ENCODE data around the gene TP73. TPM values are rescaled to one million over a fixed set of nuclear protein-coding genes. Genes with fewer than 3 reads are reported as not detected.

Gene TP73
- total and polyA plus RNA-seq, 4 experiments from 2014 or later = 0.15 to 0.17 TPM; not detected in 2

GRCh38 chr1:3759164-3759563 is 106.8 kb downstream of the TP73 start:
- H3K36me3 Mint-ChIP-seq = no peaks in the 10 kb centered on the region
- ChIA-PET CTCF (ENCODE audit: partially characterized antibody) (no interaction called here), POLR2A (ENCODE audit: partially characterized antibody) (no interaction called here)
- Histone ChIP-seq H3K9me3 (ENCODE audit: control insufficient read depth in 1 of 2, low read length in 2 of 2) (no peaks in the 10 kb centered on the region), H3K27ac (ENCODE audit: low read depth, low read length) (no peak overlapping the region), H3K4me3 (ENCODE audit: low read length in 2 of 2) (no peak overlapping the region), H3K4me1 (ENCODE audit: insufficient read depth, low read length) (no peaks in the 10 kb centered on the region), H3K36me3 (ENCODE audit: insufficient read depth, low read length) (no peaks in the 10 kb centered on the region), H3K27me3 (ENCODE audit: insufficient read depth, low read length) (no peaks in the 10 kb centered on the region)
- no peak overlapping the region for H3K27ac Mint-ChIP-seq
- no peaks in the 10 kb centered on the region for H3K4me1 Mint-ChIP-seq
- H3K9me3 Mint-ChIP-seq = peaks cover 0 to 3% (median 0%) of the 10 kb centered on the region in 8 donors
- no peak for DNase-seq
- peaks cover 12 to 17% of the 10 kb centered on the region in 2 donors for H3K27me3 Mint-ChIP-seq
- intact Hi-C loops (cut with micrococcal nuclease) = no loop called here
- no peak overlapping the region for H3K4me3 Mint-ChIP-seq

- no peak overlapping the region for H3K27ac Mint-ChIP-seq
- no peaks in the 10 kb centered on the region for H3K36me3 Mint-ChIP-seq
- H3K4me3 Mint-ChIP-seq = no peak overlapping the region
- intact Hi-C loops (cut with micrococcal nuclease) = no loop called here
- no peak for DNase-seq
- no peak overlapping the region for H3K4me3 ChIP-seq (ENCODE audit: low read length in 2 of 2)
- H3K27me3 Mint-ChIP-seq = peaks cover 14 to 19% of the 10 kb centered on the region in 2 donors
- ChIA-PET CTCF (ENCODE audit: partially characterized antibody) (no interaction called here), POLR2A (ENCODE audit: partially characterized antibody) (no interaction called here)
- H3K36me3 ChIP-seq (ENCODE audit: insufficient read depth, low read length) = no peaks in the 10 kb centered on the region
- no peaks in the 10 kb centered on the region for H3K4me1 Mint-ChIP-seq
- H3K27me3 ChIP-seq (ENCODE audit: insufficient read depth, low read length) = no peaks in the 10 kb centered on the region
- peaks cover 0 to 3% (median 0%) of the 10 kb centered on the region in 8 donors for H3K9me3 Mint-ChIP-seq
- no peak overlapping the region for H3K27ac ChIP-seq (ENCODE audit: low read depth, low read length)
- no peaks in the 10 kb centered on the region for H3K9me3 ChIP-seq (ENCODE audit: control insufficient read depth in 1 of 2, low read length in 2 of 2)
- H3K4me1 ChIP-seq (ENCODE audit: insufficient read depth, low read length) = no peaks in the 10 kb centered on the region
These were observed 107.5 kb downstream of the TP73 start for GRCh38 chr1:3759796-3760195.

- no peaks in the 10 kb centered on the region for H3K4me1 Mint-ChIP-seq
- no peaks in the 10 kb centered on the region for H3K36me3 Mint-ChIP-seq
- no peak overlapping the region for H3K27ac Mint-ChIP-seq
- H3K4me1 ChIP-seq (ENCODE audit: insufficient read depth, low read length) = no peaks in the 10 kb centered on the region
- intact Hi-C loops (cut with micrococcal nuclease) = no loop called here
- no peak for DNase-seq
- H3K36me3 ChIP-seq (ENCODE audit: insufficient read depth, low read length) = no peaks in the 10 kb centered on the region
- peaks cover 18 to 19% of the 10 kb centered on the region in 2 donors for H3K27me3 Mint-ChIP-seq
- CTCF ChIA-PET (ENCODE audit: partially characterized antibody) = no interaction called here
- no peak overlapping the region for H3K4me3 ChIP-seq (ENCODE audit: low read length in 2 of 2)
- POLR2A ChIA-PET (ENCODE audit: partially characterized antibody) = no interaction called here
- no peaks in the 10 kb centered on the region for H3K27me3 ChIP-seq (ENCODE audit: insufficient read depth, low read length)
- H3K9me3 ChIP-seq (ENCODE audit: control insufficient read depth in 1 of 2, low read length in 2 of 2) = no peaks in the 10 kb centered on the region
- H3K4me3 Mint-ChIP-seq = no peak overlapping the region
- H3K9me3 Mint-ChIP-seq = peaks cover 0 to 3% (median 0%) of the 10 kb centered on the region in 8 donors
- H3K27ac ChIP-seq (ENCODE audit: low read depth, low read length) = no peak overlapping the region
These were observed 109.1 kb downstream of the TP73 start for GRCh38 chr1:3761296-3762010.

- no peak overlapping the region for H3K27ac Mint-ChIP-seq
- H3K4me3 Mint-ChIP-seq = no peak overlapping the region
- no peaks in the 10 kb centered on the region for H3K36me3 Mint-ChIP-seq
- H3K4me1 Mint-ChIP-seq = no peaks in the 10 kb centered on the region
- no peaks in the 10 kb centered on the region for H3K4me1 ChIP-seq (ENCODE audit: insufficient read depth, low read length)
- H3K9me3 Mint-ChIP-seq = peaks cover 0 to 3% (median 0%) of the 10 kb centered on the region in 8 donors
- ChIA-PET POLR2A (ENCODE audit: partially characterized antibody) (no interaction called here), CTCF (ENCODE audit: partially characterized antibody) (no interaction called here)
- H3K36me3 ChIP-seq (ENCODE audit: insufficient read depth, low read length) = no peaks in the 10 kb centered on the region
- no peaks in the 10 kb centered on the region for H3K9me3 ChIP-seq (ENCODE audit: control insufficient read depth in 1 of 2, low read length in 2 of 2)
- H3K27ac ChIP-seq (ENCODE audit: low read depth, low read length) = no peak overlapping the region
- peaks cover 18 to 19% of the 10 kb centered on the region in 2 donors for H3K27me3 Mint-ChIP-seq
- intact Hi-C loops (cut with micrococcal nuclease) = no loop called here
- H3K4me3 ChIP-seq (ENCODE audit: low read length in 2 of 2) = no peak overlapping the region
- DNase-seq = no peak
- H3K27me3 ChIP-seq (ENCODE audit: insufficient read depth, low read length) = no peaks in the 10 kb centered on the region
These were observed 110.0 kb downstream of the TP73 start for GRCh38 chr1:3762151-3762872.

GRCh38 chr1:3762873-3763228 is 110.5 kb downstream of the TP73 start:
- Mint-ChIP-seq H3K9me3 (peaks cover 0 to 3% (median 0%) of the 10 kb centered on the region in 8 donors), H3K4me1 (no peaks in the 10 kb centered on the region), H3K27ac (no peak overlapping the region), H3K36me3 (no peaks in the 10 kb centered on the region), H3K27me3 (peaks cover 19 to 22% of the 10 kb centered on the region in 2 donors), H3K4me3 (no peak overlapping the region)
- POLR2A ChIA-PET (ENCODE audit: partially characterized antibody) = no interaction called here
- H3K27me3 ChIP-seq (ENCODE audit: insufficient read depth, low read length) = no peaks in the 10 kb centered on the region
- DNase-seq = no peak
- no peaks in the 10 kb centered on the region for H3K36me3 ChIP-seq (ENCODE audit: insufficient read depth, low read length)
- H3K9me3 ChIP-seq (ENCODE audit: control insufficient read depth in 1 of 2, low read length in 2 of 2) = no peaks in the 10 kb centered on the region
- CTCF ChIA-PET (ENCODE audit: partially characterized antibody) = no interaction called here
- intact Hi-C loops (cut with micrococcal nuclease) = no loop called here
- H3K27ac ChIP-seq (ENCODE audit: low read depth, low read length) = no peak overlapping the region
- H3K4me1 ChIP-seq (ENCODE audit: insufficient read depth, low read length) = no peaks in the 10 kb centered on the region
- no peak overlapping the region for H3K4me3 ChIP-seq (ENCODE audit: low read length in 2 of 2)

- CTCF ChIA-PET (ENCODE audit: partially characterized antibody) = no interaction called here
- H3K27ac ChIP-seq (ENCODE audit: low read depth, low read length) = no peak overlapping the region
- H3K4me3 ChIP-seq (ENCODE audit: low read length in 2 of 2) = no peak overlapping the region
- no peaks in the 10 kb centered on the region for H3K4me1 ChIP-seq (ENCODE audit: insufficient read depth, low read length)
- no peaks in the 10 kb centered on the region for H3K27me3 ChIP-seq (ENCODE audit: insufficient read depth, low read length)
- no peaks in the 10 kb centered on the region for H3K36me3 ChIP-seq (ENCODE audit: insufficient read depth, low read length)
- Mint-ChIP-seq H3K9me3 (peaks cover 0 to 3% (median 0%) of the 10 kb centered on the region in 8 donors), H3K4me3 (no peak overlapping the region), H3K27me3 (peaks cover 18 to 22% of the 10 kb centered on the region in 2 donors), H3K4me1 (no peaks in the 10 kb centered on the region), H3K27ac (no peak overlapping the region), H3K36me3 (no peaks in the 10 kb centered on the region)
- POLR2A ChIA-PET (ENCODE audit: partially characterized antibody) = no interaction called here
- H3K9me3 ChIP-seq (ENCODE audit: control insufficient read depth in 1 of 2, low read length in 2 of 2) = no peaks in the 10 kb centered on the region
- DNase-seq = no peak
- intact Hi-C loops (cut with micrococcal nuclease) = no loop called here
These were observed 111.2 kb downstream of the TP73 start for GRCh38 chr1:3763351-3764125.

- DNase-seq = no peak
- peaks cover 9% of the 10 kb centered on the region for H3K4me1 ChIP-seq (ENCODE audit: insufficient read depth, low read length)
- no peak overlapping the region for H3K4me3 Mint-ChIP-seq
- no peaks in the 10 kb centered on the region for H3K36me3 Mint-ChIP-seq
- peaks cover 2 to 10% (median 6%) of the 10 kb centered on the region in 4 donors for H3K4me1 Mint-ChIP-seq
- H3K27ac Mint-ChIP-seq = no peak overlapping the region
- H3K36me3 ChIP-seq (ENCODE audit: insufficient read depth, low read length) = no peaks in the 10 kb centered on the region
- POLR2A ChIA-PET (ENCODE audit: partially characterized antibody) = interaction anchor here (0.6 kb wide), 1 partner anchor 20 kb away, joined by 3 read pairs; no protein-coding TSS in a partner anchor
- CTCF ChIA-PET (ENCODE audit: partially characterized antibody) = no interaction called here
- intact Hi-C loops (cut with micrococcal nuclease) = no loop called here
- H3K27me3 Mint-ChIP-seq = peaks cover 4 to 14% of the 10 kb centered on the region in 2 donors
- H3K9me3 ChIP-seq (ENCODE audit: control insufficient read depth in 1 of 2, low read length in 2 of 2) = no peaks in the 10 kb centered on the region
- no peaks in the 10 kb centered on the region for H3K27me3 ChIP-seq (ENCODE audit: insufficient read depth, low read length)
- no peak overlapping the region for H3K4me3 ChIP-seq (ENCODE audit: low read length in 2 of 2)
- no peaks in the 10 kb centered on the region for H3K9me3 Mint-ChIP-seq
- no peak overlapping the region for H3K27ac ChIP-seq (ENCODE audit: low read depth, low read length)
These were observed 115.1 kb downstream of the TP73 start for GRCh38 chr1:3767328-3767925.

All from CD4-positive, alpha-beta memory T cell (primary cell).